ENCODE measurements around the gene RNF208.
A peak's percentile ranks its signal among the peaks of the same experiment; 100 is the strongest.

The RNF208 gene

DNA sequence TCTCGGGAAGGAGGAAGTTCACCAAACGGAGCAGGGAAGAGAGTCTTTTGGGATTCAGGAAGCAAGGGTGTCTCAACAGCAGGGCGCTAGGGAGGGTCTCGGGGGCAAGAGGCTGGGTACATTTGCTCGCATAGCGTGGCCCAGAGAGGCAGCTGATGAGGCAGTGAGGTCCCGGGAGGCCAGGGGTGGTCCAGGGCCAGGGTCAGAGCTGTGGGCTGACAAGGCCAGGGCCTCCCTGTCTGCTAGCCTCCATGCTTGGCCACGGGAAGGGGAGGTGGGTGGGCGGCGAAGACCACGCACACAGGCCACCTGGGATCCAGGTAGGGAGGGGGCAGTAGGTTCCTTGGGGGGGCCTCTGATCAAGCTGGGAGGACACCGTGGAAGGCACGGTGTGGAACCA lies 10.5 kb downstream of the RNF208 start:
- DNase-seq: no peak

DNA sequence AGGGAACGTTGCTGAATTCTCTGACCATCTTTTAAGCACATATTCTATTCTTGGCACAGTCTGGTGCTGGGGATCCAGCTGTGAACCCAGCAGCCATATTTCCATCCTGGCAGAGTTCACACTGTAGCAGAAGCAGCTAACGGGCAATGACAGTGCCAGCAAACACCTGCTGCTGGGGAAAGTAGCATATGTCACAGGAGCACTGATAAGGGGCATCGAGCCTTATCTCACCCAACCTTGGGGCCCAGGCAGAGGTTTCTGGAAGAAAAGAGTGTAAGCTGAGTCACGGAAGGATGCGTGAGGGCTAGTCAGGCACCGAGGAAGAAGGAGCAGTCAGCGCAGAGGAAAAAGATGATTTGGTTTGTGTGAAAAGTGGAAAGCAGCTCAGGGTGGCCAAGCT lies 15.4 kb downstream of the RNF208 start:
- DNase-seq: no peak

DNA sequence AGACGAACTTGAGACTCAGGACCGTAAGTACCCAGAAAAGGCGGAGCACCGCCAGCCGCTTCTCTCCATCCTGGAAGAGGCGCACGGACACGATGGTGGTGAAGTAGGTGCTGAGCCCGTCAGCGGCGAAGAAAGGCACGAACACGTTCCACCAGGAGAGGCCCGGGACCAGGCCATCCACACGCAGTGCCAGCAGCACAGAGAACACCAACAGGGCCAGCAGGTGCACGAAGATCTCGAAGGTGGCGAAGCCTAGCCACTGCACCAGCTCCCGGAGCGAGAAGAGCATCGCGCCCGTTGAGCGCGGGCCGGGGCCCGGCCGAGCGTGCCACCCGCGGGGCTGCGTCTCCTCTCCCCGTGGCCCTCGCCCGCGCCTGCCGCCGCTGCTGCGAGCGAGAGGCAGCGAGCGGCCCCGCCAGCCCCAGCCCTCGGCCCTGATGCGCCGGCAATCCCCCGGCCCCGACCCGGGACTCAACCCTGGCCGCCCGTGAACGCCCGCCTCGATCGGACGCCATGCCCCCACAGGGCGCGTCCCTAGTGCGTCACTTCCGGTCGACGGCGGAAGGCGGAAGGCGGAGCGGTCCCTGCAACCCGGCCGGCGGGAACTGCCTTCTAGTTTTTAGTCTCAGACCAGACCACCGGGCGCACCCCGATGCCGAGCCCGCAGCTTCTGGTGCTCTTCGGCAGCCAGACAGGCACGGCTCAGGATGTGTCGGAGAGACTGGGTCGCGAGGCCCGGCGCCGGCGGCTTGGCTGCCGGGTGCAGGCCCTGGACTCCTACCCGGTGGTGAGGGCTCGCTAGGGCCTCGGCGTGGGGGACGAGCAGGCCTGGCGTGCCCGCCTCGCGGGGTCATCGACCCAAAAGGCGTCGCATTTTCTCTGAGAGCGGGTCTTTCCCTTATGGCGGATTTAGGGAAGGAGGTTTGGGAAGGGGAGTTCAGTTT lies 16.6 kb downstream of the RNF208 start, which contains the start of the genes NDOR1 and TMEM203:
TSS of gene NDOR1 (plus strand) at position 575 of the 944 bp plus-strand sequence. CDS start at position 653, 78 bp downstream.
TSS of gene TMEM203 (minus strand) at position 523 of the 944 bp plus-strand sequence. CDS start at position 289, 234 bp downstream.
- DNase-seq: peak; percentile 33 to 73

- no peak for DNase-seq
Measured at GRCh38 chr9:137204731-137205125, 17.3 kb downstream of the RNF208 start.

DNA sequence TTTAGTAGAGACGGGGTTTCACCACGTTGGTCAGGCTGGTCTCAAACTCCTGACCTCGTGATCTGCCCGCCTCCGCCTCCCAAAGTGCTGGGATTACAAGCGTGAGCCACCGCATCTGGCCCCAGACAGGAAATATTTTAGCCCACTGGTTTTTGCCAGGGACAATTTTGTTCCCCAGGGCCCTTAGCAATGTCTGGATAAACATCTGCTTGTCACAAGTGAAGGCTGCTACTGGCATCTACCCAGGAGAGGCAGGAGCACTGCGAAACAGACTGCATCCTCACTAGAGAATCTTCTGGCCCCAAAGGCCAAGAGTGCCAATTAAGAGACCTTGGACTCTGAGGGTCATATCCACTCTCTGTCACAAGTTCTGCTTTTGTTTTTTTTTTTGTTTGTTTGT lies 19.1 kb downstream of the RNF208 start:
- no peak for DNase-seq

GRCh38 chr9:137201205-137201868 lies 20.7 kb downstream of the RNF208 start:
- no peak for DNase-seq

- peak; percentile 96 to 97 for DNase-seq
Measured at GRCh38 chr9:137200311-137201204, 21.5 kb downstream of the RNF208 start, which contains the start of gene TPRN. Gene TPRN (minus strand): TSS chr9:137200741. CDS start chr9:137200711, 30 bp downstream.

GRCh38 chr9:137199411-137200121 lies 22.5 kb downstream of the RNF208 start:
- no peak for DNase-seq

DNA sequence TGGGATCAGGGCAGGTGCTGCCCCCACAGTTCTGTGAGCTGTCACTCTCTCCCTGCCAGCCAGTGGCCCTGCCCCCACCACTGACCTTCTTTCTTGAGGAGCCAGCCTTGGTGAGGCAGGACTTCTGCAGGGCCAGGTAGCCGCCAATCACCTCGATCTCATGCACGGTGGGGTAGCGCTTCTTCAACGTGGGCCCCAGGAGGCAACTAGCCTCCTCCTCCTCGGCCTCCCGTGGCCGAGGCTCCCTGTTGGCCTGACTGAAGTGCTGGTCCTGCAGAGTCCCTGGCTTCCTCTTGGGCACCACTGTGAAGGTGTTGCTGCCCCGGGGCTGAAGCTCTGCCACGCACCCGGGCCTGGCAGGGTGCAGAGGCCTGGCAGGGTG lies 23.1 kb downstream of the RNF208 start:
- DNase-seq: no peak

GRCh38 chr9:137198051-137198901 lies 23.8 kb downstream of the RNF208 start:
- DNase-seq: no peak

DNA sequence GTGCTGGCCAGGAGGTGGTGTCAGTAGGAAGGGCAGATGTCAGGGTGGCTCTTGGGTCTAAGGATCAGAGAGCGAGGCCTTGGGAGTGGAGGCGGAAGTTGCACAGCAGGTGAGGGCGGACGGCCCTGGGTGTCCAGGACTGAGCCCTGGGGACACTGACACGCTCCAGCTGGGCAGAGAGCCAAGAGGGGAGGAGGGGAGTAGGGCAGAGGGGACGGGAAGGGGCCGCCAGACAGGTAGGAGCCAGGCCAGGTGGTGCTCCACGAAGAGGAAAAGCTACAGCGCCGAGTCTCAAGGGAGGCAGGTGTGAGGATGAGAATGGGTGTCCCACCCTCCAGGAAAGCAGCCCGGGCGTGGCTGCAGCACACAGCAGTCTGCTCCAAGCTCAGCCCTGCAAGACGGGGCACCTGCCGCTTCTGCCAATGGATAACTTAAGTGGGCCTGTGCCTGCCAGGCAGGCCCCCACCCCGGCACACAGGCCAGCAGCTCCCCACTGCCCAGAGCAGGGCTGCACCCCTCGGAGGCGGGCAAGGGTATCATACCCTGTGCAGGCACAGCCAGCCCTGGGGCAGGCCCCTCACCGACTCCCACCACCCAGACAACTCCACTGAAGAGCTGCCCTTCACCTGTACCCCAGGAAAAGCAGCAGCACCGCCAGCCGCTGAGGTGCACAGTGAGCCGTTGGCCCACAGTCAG lies 26.4 kb downstream of the RNF208 start:
- DNase-seq: no peak

DNA sequence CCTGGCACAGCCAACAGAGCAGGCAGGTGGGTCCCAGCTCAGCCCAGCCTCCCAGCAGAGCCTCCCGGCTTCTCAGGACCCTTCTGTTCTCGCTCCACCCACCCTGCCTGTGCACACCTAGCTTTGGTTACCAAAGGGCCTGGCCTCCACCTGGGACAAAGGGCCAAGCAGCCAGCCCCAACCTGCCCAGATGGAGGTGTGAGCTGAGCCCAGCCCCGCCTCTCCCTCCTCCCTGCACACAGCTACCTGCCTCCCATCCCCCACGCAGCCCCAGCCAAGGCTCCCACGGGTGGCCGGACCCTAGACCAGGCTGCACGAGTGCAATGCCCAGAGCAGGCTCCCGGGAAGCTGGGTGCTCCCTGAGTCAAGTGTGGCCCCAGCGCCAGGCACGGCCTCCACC lies 27.1 kb downstream of the RNF208 start:
- DNase-seq: no peak

GRCh38 chr9:137194388-137194787 lies 27.7 kb downstream of the RNF208 start:
- DNase-seq: no peak

DNA sequence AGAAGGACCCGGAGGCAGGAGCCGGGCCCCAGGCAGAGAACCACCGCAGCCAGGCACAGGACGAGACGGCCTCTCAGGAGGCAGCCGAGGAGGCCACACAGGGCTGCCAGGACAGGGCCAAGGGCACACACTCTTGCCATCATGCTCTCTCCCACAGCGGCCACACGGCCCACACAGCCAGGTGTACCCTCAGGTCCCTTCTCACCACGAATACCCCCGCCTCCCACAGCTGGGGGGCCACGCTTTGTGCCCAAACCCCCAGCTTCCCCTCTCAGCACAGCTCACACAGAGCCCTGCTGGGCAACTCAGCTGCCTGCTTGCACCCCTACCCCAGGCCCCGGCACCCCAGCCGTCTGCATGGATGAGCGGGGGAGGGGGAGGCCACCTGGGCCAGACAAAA lies 28.3 kb downstream of the RNF208 start:
- DNase-seq: no peak

- no peak for DNase-seq
Measured at GRCh38 chr9:137192859-137193258, 29.2 kb downstream of the RNF208 start.

DNA sequence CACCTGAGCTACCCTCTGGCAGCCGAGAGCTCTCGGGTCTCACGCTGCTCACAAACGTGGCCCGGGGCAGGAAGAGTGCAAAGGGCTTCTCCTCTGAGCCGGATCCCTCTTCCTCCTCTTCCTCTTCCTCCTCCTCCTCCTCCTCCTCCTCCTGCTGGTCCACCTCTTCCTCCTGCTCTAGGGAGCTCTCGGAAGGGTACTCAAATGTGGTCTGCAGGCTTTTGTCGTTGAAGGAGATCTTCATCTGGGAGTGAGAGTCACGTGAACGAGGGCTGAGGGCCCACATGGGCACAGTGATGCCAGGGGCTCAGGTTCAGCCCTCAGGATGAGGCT lies 29.6 kb downstream of the RNF208 start:
- no peak for DNase-seq

- DNase-seq: no peak
Measured at GRCh38 chr9:137191691-137192447, 30.2 kb downstream of the RNF208 start.

DNA sequence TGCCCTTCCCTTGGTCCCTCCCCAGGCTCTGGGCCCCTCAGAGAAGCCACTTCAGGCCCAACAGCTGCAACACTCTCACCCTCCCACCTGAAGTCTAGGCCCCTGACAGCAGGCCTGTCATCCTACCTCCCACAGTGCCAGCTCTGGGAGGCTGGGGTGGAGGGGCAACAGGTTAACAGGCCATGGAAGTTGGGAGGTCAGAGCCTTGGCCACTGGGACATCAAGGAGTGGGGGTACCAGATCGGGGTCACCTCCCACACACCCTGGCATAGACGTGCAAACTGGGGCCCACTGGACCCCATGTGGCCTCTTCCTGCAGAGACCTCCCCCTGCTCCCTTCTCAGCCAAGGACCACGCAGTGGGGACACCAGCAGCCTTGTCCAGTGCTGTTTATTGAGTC lies 30.8 kb downstream of the RNF208 start:
- no peak for DNase-seq

DNA sequence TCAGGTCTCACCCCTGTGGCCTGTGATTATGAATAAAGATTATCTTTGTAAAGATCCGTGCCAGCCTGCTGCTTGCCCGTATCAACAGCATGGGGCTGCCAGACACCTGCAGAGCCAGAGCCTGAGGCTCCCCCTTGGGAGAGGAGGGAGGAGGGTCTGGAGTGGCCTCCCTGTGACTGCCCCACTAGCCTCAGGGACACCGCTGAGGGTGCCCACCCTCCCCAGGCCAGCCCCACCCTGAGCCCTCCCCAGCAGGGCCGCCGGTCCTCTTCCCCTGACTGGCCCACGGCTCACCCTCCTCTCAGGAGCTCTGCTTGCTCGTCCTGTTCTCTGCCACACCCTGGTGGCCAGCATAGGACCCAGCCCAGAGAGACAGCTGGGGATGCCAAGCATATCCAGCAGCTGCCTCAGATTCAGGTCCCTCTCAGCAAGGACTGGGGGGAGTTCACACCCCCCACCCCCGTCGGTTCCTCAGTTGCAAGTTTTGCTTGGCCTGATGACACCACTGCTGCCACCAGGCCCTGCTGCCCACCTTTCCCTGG lies 31.7 kb downstream of the RNF208 start:
- DNase-seq: no peak

Measured in NCI-H446 (cell line).